HG03103 (cell line): ENCODE results near the gene FASTK.
"Not testable (repeated sequence)": the region's sequence is repeated elsewhere in the genome, so short reads cannot be mapped to it uniquely, and the experiment has no call there.

ENCODE experiments used
- ATAC-seq: cut with Tn5 transposase; IDR thresholded peaks from one replicate; pipeline ENCODE4 v1.9.1; 2021; ENCODE audit warnings: low read depth; ENCODE audit not compliant: unreplicated experiment

Gene FASTK

DNA sequence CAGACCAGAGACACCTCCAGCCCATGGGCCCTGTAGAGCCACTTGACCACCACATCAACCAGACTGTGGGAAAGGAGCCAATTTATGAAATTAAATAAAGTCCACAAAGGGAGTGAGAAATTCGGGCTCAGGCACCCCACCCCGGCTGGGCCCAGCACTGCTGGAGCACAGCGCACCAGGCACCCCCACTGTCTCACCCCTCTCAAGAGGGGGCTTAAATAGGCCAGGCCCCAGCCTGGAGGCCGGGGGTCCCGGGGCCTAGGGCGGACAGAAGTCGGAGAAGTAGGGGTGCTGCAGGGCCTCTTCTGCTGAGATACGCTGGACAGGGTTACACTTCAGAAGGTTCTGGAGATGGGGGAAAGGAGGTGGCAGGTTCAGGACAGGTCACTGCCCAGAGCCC, 26.9 kb downstream of the FASTK start:
- ATAC-seq, result no peak

DNA sequence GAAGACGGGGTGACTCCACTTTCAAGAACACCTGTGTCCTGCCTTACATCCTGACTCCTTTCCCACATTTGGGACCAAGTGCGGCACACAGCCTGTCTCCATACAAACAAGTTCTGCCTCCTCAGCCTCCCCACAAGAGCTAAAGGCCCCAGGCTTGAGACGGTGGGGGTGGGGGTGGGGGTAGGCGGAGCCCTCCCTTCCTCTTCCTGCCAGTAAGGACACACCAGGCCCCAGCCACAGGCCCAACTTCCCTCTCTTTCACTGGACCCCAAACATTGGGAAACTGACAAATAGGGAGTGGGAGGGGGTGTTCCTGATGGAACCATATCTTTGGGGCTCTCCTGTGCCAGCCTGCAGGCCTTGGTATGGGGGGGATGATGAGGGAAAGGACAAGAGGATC, 27.5 kb downstream of the FASTK start:
- ATAC-seq, result no peak

DNA sequence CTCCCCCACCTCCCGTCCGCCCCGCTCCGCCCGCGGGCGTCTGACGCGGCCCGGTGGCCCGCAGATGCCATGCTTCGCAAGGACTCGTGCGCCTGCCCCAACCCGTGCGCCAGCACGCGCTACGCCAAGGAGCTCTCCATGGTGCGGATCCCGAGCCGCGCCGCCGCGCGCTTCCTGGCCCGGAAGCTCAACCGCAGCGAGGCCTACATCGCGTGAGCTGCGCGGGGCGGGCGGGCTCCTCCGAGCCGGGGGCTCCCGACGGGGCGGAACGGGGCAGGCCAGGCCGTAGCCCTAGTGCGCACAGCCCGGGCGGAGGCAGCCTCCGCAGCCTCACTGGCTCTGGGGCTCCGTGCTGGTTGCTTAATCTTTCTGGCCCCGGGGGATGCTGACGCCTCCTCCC, 29.5 kb downstream of the FASTK start:
- no peak for ATAC-seq

DNA sequence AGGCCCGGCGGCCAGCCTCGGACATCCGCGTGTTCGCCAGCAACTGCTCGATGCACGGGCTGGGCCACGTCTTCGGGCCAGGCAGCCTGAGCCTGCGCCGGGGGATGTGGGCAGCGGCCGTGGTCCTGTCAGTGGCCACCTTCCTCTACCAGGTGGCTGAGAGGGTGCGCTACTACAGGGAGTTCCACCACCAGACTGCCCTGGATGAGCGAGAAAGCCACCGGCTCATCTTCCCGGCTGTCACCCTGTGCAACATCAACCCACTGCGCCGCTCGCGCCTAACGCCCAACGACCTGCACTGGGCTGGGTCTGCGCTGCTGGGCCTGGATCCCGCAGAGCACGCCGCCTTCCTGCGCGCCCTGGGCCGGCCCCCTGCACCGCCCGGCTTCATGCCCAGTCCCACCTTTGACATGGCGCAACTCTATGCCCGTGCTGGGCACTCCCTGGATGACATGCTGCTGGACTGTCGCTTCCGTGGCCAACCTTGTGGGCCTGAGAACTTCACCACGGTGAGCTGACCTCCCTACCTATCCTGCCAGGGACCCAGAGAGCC, 31.6 kb downstream of the FASTK start:
- no peak for ATAC-seq

DNA sequence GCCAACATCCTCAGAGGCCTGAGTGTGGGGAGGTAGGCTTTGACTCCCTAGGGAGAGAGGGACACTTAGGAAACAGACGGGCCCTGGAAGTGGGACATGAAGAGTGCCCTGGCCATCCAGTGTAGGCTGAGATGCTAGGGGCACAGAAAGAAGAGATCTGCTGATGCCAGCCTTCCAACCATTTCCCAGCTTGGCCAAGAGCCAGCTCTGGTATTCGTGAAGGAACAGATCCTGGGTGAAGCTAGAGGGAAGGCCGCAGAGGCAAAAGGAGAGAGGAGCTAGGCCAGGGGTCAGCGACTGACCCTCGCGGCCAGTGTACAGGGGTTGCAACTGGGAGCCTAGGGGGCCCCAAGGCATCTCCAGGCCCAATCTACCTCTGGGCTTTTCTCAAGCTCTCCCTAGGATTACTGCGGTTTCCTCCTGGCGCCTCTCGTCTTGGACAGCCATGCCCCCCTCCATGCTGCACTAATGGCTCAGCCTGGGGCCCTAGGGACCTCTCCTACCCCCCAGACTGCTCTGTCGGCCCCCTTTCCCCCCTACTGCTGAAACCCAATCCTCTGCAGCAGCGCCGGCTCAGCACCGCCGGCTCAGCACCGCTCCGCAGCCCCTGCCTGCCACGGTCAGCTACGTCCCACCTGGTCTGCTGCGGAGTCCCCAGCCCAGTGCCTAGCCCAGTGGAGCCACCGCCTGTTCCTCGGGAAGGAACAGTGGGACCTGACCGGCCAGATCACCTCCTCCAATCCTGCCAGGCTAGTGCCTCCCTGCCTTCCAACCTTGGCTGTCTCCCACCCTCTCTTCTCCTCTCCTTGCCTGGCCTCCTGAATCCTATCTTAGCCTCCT, 32.4 kb downstream of the FASTK start, which contains the start of gene ASIC3:
ASIC3 (plus strand) TSS at position 556 of the 840 bp plus-strand sequence. CDS start 355 bp downstream, outside the sequence.
- no peak for ATAC-seq

DNA sequence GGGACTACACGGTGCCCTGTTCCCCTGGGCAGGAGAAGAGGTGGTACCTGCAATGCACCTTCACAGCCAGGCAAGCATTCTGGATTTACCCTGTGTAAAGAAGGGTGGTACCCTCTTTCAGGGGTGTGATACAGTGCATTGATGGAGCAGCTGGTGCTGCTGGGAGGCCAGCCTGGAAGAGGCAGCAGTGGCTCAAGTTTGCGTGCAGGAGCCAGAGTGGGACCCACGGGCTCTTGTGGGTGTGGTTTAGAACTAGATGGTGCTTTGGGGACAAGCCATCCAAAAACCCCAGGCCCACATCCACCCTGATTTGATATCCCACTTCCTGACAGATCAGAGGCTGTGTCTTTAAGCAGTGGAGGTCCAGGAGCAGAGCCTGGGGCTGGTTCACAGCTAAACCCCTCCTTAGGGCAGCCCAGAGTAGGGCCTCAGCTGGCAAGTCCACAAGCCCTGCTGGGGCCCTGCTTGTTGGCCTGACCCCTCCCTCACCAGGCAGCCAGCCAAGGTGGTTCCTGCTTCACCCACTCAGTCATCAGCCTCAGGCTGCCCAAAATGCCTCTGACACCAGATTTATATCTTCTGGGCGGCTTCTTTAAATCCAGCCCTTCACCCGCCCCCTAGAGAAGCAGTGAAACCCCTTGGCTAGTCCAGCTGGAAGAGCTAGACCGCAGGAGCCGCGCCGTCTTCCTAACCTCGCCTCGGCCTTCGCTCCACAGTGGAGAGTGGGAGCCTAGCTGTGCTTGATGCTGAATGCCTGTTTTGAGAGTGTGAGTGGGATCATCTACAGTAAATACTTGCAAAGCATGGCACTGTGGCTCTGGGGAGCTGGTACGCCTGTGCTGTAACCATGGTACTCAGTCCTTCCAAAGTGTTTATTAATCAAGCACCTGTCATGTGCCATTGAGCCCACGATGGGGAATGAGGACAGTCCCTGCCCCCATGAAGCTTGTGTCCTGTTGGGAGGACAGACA, 33.7 kb downstream of the FASTK start:
- ATAC-seq, result no peak

DNA sequence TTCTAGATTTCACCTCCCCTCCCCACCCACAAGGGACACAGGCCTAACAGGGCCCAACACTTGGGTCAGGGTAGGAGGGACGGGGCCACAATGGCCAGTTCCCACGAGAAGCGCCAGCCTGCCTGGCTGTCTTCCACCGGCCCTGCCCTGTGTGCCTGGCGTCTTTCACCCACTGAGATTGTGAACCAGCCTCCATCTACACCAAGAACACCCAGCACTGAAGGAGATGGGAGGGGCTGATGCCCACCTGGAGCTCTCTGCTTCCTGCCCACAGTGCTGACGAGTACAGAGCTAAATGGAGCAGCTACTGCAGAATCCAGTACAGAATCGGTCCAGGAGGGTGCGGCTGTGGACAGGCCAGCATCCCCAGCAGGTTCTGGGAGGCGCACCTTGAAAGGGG, 34.6 kb downstream of the FASTK start:
- ATAC-seq, result no peak

DNA sequence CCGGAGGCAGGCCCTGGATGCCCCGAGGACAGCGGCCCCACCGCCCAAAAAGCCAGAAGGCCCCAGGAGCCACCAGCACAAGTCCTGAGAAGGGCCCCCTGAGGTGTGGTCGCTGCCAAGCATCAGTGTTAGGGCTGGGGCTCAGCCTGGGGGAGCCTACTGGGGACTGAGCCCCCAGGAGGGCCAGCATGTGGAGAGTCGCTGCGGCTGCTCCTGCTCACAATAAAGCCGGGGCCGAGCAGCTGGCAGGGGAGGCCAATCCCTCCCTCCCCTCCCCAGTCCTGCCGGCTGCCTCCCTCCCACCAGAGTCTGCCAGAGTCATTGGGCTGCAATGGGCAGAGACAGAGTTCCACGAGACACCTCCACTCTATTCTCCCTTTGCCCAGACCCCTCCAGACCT, 35.3 kb downstream of the FASTK start:
- ATAC-seq, result no peak

DNA sequence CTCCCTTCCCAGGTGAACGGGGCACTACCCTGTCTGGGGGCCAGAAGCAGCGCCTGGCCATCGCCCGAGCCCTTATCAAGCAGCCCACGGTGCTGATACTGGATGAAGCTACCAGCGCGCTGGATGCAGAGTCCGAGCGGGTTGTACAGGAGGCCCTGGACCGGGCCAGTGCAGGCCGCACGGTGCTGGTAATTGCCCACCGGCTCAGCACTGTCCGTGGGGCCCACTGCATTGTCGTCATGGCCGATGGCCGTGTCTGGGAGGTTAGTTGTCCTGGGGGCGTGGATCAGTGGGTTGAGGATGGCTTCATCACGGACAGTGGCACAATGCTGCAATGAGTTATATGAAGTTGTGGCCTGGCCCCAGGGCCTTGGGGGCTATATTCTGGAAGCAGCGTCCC, 36.6 kb downstream of the FASTK start:
- no peak for ATAC-seq

DNA sequence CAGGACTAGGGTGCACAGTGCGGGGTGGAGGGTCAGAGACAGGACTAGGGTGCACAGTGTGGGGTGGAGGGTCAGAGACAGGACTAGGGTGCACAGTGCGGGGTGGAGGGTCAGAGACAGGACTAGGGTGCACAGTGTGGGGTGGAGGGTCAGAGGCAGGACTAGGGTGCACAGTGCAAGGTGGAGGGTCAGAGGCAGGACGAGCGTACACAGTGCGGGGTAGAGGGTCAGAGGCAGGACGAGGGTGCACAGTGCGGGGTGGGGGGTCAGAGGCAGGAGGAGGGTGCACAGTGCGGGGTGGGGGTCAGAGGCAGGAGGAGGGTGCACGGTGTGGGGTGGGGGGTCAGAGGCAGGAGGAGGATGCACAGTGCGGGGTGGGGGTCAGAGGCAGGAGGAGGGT, 37.2 kb downstream of the FASTK start:
- ATAC-seq, result not testable (repeated sequence)

DNA sequence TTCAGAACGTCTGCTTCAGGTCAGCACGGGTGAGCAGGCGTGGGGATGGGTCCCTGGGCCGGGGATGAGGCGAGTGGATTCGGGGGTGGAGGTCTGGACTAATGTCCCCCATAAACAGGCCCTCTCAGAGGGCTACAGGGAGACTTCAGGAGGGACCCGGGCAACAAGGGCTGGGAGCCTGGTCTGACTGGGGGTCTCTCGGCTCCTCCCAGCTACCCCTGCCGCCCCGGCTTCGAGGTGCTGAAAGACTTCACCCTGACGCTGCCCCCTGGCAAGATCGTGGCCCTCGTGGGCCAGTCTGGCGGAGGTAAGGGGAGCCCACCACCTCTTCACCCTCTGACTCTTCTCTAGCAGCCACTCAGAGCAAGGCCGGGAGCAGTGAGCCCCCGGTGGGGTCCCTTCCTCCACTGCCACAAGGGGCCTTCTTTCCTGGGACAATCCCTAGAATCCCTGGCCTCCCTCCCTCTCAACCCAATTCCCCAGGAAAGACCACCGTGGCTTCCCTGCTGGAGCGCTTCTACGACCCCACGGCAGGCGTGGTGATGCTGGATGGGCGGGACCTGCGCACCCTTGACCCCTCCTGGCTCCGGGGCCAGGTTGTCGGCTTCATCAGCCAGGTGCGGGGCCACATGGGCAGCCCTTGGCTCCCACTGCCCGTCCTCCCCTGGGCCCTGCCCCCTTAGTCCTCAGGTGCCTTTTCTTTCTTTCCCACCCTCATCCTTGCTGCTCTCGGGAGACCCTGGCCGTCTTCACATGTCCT, 39.8 kb downstream of the FASTK start:
- no peak for ATAC-seq

DNA sequence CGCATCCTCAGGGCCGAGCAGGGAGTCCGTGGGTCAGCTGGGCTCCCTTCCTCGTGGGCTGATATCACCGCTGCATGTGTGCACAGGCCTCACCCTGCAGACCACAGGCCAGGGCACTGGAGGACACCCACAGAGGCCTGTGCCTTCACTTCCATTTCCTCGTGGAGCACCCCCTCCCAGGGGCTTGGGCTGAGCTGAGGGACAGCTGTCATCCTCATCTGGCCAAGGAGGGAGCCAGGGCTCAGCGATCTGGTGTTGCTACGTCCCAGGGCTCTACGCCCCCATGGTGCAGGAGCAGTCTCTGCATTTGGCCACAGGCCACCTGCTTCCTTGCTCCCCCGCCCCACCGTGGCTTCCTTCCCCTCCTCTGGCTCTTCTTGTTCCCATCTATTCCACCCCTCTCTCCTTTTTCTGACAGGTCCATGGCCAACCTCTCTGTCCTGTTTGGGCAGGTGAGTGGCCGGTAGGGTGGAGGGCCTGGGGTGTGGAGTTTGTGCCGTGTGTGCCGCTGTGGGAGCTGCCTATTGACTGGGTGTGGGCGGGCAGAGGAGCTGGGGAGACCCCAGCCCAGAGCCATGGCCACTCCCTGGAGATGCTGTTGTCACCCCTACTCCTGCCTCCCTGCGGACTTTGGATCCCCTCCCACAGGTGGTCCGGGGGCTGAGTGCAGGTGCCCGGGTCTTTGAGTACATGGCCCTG, 40.6 kb downstream of the FASTK start:
- no peak for ATAC-seq

DNA sequence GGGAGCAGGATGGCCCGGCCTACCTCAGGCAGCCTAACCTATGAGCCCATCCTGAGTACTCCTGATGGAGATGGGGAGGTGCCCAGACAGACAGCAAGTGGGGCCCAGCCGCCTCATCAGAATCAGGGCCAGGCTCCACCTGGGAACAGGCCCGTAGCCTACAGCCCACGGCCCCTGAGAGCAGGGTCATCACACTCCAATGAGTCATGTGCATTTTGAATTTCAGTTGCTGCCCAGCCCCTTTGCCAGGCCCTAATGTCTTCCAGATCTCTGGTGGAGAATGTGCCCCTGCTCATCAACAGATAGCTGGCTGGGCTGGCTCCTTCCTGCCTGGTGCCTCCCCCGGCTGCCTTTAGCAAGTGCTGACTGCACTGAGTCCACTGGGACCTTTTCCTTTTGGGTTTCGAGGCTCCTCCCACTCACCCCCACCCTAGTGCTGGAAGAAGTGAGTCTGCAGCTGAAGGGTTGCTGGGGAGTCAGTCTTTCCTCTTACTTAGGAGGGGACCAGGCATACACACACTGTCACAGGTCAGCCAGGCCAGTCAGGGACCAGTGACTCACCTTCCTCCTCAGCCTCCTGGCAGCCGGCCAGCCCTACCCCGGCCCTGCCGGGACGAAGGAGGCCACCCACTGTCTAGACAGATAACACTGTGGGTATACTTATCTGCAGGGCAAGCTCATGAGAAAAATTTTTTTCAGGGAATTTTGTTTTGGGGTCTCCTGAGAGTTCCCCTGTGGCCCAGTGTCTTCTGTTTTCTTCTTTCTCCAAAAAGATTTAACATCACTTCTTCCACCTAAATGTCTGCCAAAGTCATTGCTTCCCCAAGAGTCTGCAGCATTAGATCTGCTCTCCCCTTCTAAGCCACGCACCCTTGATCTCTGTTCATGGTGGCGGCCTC, 41.4 kb downstream of the FASTK start:
- no peak for ATAC-seq

DNA sequence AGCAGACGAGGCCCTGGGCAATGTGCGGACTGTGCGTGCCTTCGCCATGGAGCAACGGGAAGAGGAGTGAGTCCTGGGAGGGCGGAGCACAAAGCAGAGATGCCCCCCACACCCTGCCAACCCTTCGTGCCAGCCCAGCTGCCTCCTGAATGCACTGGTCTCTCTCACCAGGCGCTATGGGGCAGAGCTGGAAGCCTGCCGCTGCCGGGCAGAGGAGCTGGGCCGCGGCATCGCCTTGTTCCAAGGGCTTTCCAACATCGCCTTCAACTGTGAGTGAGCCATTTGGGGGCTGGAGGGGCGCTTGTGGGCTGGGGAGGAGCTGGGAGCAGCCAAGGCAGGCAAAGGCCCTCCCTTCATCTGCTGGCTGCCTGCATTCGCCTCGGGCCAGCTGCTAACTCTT, 44.7 kb downstream of the FASTK start:
- no peak for ATAC-seq

DNA sequence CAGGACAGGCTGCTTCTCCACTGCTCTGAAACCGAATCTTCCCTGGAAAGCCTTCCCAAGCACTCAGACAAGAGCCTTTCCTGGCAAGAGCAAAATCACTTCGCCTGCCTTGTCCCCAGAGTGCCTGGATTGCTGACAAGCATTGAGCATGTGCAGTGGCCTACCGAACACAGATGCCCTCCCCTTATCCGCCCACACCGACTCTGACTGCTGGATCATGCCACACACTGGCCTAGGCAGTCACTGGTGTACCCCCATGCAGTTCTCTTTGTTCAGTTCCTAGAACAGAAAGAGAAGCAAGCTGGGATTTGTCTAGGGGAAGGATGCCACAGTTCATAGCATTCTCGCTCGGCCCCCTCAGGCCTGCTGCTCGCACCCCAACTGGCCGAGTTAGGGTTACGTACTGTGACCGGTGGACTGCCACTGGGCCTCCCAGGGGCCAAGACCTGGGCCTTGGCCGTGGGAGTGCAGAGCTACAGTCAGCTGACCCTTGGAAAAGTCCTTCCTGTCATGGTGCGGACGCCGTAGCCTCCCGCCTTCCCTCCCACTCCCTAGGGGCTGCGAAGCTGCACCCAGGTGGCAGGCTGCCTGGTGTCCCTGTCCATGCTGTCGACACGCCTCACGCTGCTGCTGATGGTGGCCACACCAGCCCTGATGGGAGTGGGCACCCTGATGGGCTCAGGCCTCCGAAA, 45.4 kb downstream of the FASTK start:
- ATAC-seq, result no peak

DNA sequence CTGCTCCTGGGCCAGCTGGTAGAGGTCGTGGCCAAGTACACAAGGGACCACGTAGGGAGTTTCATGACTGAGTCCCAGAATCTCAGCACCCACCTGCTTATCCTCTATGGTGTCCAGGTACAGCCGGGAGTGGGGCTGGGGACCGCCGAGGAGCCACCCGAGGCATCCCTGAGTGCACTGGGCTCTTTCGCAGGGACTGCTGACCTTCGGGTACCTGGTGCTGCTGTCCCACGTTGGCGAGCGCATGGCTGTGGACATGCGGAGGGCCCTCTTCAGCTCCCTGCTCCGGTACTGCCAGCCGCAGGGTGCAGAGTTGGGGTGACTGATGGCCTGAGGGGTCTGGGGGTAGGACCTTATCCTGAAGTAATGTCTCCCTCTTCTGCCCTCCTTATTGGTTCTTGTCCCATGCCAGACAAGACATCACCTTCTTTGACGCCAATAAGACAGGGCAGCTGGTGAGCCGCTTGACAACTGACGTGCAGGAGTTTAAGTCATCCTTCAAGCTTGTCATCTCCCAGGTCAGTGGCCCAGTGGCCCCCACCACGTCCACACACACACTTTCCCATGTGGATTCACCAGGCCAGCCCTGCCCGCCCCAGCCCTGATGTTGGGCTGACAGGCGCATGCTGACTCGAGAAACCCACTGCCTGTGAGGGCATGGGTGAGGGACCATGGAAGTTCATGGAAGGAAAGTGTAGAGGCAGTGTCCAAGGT, 46.1 kb downstream of the FASTK start:
- no peak for ATAC-seq

DNA sequence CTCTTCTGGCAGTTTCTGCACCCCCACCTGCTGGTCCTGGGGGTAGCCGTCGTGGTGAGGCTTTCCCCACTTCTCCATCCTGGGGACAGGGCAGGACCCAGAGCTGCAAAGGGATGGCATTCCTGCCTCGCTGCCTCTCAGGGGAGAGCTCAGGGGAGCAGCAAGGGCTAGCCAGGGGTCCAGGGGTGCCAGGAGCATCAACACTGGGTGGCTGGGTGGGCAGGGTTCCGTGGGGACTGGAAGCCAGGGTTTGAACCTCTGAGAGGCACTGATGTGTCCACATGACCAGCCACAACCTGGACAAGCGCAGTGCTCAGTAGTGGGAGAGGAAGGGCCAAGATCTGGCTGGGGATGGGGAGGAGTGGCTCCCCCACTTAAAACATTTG, 46.8 kb downstream of the FASTK start:
- no peak for ATAC-seq
